HFFc6 (cell line): ENCODE measurements around the gene MCOLN1. TPM values are rescaled to one million over a fixed set of nuclear protein-coding genes. Genes with fewer than 3 reads are reported as not detected.

ENCODE experiments used
- DNase-seq: peaks from one replicate; pipeline ENCODE4 v3.0.0-alpha.2; 2018
- H3K27ac Mint-ChIP-seq: 2 replicates; pipeline ENCODE4 v1.8.0; 2020; ENCODE audit warnings: mild to moderate bottlenecking, mixed read lengths
- H3K27me3 Mint-ChIP-seq: 2 replicates; pipeline ENCODE4 v1.8.0; 2021; ENCODE audit warnings: mild to moderate bottlenecking, moderate library complexity, mixed read lengths; ENCODE audit not compliant: insufficient read depth
- H3K36me3 Mint-ChIP-seq: 2 replicates; pipeline ENCODE4 v1.8.0; 2021; ENCODE audit warnings: low read depth, mixed read lengths
- H3K4me1 Mint-ChIP-seq: 2 replicates; pipeline ENCODE4 v1.8.0; 2020; ENCODE audit warnings: low read depth, mixed read lengths
- H3K4me3 Mint-ChIP-seq: 2 replicates; pipeline ENCODE4 v1.8.0; 2020; ENCODE audit warnings: mild to moderate bottlenecking, moderate library complexity, mixed read lengths
- H3K9me3 Mint-ChIP-seq: 2 replicates; pipeline ENCODE4 v1.8.0; 2020; ENCODE audit warnings: mild to moderate bottlenecking, mixed read lengths
- total RNA-seq, 6 experiments: library from RNA; stranded (reverse); fragmentation: NEBNext Ultra II Directional; extraction: Animal tissue kit (Norgen Biotek cat#: 25700); gene quantifications; 2 replicates in 1 of 6; 3 replicates in 5 of 6; pipeline ENCODE4 v1.2.3, GENCODE V29; 2021
- TF ChIP-seq, protein P1 (sequence below): fragments of 200-600 bp; sonication (generic); IDR thresholded peaks from 2 replicates; pipeline ENCODE4 v1.5.0; 2021; ENCODE audit warnings: antibody characterized with exemption, mild to moderate bottlenecking

MCOLN1 gene
- total RNA-seq, 6 experiments from 2014 or later = 18.2 to 28.7 (median 21.3) TPM

DNA sequence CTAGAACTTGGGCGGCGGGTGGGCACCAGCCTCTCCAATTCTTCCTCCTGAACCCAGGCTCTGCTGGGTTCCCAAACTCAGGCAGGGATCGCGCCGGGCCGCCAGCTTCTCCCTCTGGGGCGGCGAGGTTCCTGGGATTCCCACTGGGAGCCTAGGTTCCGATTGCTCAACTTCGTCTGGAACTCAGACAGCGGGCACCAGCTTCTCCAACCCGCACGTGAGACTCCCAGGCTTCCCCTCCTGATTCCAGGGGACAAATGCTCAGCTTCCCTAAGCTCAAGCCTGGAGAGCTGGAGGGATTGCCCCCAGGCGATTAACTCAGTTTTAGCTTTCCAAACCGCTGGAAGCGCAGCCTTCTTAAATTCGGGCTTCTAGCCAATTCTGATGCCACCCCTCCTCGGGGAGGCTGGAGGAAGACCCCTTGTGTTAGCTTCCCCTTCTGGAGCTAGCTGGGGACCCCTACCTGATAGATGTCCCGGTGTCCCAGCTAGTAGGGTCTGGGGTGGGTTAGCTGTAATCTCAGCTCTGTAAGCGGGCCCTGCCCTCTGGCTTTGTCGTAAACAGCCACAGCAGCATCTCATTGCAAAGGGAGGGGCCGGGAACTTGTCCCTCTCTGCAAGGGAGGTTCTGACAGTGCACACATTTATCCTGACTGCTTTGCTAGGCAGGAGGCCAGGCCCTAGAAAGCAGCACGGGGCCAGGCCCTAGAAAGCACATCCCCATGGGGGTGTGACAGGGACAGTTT is 671 bp downstream of the MCOLN1 start:
- no peak overlapping the region for H3K27ac Mint-ChIP-seq
- DNase-seq = no peak
- TF ChIP-seq, protein P1, sequence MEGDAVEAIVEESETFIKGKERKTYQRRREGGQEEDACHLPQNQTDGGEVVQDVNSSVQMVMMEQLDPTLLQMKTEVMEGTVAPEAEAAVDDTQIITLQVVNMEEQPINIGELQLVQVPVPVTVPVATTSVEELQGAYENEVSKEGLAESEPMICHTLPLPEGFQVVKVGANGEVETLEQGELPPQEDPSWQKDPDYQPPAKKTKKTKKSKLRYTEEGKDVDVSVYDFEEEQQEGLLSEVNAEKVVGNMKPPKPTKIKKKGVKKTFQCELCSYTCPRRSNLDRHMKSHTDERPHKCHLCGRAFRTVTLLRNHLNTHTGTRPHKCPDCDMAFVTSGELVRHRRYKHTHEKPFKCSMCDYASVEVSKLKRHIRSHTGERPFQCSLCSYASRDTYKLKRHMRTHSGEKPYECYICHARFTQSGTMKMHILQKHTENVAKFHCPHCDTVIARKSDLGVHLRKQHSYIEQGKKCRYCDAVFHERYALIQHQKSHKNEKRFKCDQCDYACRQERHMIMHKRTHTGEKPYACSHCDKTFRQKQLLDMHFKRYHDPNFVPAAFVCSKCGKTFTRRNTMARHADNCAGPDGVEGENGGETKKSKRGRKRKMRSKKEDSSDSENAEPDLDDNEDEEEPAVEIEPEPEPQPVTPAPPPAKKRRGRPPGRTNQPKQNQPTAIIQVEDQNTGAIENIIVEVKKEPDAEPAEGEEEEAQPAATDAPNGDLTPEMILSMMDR = no peak
- peak overlapping the region; percentile 83 for H3K4me3 Mint-ChIP-seq
- H3K4me1 Mint-ChIP-seq = peaks cover 13% of the 10 kb centered on the region
- H3K9me3 Mint-ChIP-seq = no peaks in the 10 kb centered on the region
- 0 out of 2 replicates have a peak, but pooled peaks cover 2% of the 10 kb centered on the region for H3K27me3 Mint-ChIP-seq
- peaks cover 5% of the 10 kb centered on the region; the same call in 1 of the 2 replicates for H3K36me3 Mint-ChIP-seq

DNA sequence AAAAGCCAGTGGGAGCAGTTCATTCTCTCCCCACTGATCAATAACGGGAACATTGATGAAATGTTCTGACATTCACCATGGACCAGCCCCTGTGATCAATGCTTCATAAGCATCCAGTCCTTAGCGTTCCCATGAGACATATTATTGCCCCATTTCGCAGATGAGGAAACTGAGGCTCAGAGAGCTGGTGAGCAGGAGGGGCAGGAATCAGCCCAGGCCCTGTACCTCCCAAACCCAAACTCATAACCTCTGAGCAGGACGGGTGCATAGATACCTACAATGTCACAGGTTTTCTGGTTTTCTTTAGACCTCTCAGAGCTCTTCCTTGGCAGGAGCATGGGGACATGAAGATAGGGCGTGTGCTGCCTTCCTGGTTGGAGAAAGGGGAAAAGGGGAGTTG is 2.1 kb downstream of the MCOLN1 start:
- peaks cover 4% of the 10 kb centered on the region; the same call in 1 of the 2 replicates for H3K27me3 Mint-ChIP-seq
- H3K9me3 Mint-ChIP-seq = no peaks in the 10 kb centered on the region
- TF ChIP-seq, protein P1 = no peak
- no peak for DNase-seq
- H3K36me3 Mint-ChIP-seq = no peaks in the 10 kb centered on the region
- no peak overlapping the region for H3K4me3 Mint-ChIP-seq
- peaks cover 13% of the 10 kb centered on the region for H3K4me1 Mint-ChIP-seq
- no peak overlapping the region for H3K27ac Mint-ChIP-seq

DNA sequence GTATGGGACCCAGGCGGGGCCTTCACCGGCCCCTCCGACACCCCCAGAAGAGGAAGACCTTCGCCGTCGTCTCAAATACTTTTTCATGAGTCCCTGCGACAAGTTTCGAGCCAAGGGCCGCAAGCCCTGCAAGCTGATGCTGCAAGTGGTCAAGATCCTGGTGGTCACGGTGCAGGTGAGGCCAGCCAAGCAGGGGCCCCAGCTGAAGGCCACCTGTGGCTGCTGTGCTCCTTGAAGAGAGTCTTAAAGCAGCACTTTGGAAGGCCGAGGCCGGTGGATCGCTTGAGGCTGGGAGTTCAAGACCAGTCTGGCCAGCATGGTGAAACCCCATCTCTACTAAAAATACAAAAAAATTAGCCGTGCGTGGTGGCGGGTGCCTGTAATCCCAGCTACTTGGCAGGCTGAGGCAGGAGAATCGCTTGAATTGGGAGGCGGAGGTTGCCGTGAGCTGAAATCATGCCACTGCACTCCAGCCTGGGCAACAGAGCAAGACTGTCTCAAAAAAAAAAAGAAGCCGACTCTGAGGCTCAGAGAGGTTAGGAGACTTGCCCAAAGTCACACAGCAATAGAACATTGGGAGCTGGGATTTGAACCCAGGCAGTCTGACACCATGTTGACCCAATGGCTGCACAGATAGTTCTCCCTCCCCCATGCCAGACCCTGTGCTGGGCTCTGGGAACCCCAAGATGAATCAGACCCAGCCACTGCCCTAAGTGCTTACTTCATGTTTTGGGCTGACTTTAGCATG is 2.7 kb downstream of the MCOLN1 start:
- Mint-ChIP-seq H3K36me3 (no peaks in the 10 kb centered on the region), H3K27ac (no peak overlapping the region), H3K4me1 (peaks cover 13% of the 10 kb centered on the region), H3K9me3 (no peaks in the 10 kb centered on the region), H3K4me3 (no peak overlapping the region), H3K27me3 (peaks cover 4% of the 10 kb centered on the region; the same call in 1 of the 2 replicates)
- DNase-seq = no peak
- TF ChIP-seq, protein P1 = no peak

DNA sequence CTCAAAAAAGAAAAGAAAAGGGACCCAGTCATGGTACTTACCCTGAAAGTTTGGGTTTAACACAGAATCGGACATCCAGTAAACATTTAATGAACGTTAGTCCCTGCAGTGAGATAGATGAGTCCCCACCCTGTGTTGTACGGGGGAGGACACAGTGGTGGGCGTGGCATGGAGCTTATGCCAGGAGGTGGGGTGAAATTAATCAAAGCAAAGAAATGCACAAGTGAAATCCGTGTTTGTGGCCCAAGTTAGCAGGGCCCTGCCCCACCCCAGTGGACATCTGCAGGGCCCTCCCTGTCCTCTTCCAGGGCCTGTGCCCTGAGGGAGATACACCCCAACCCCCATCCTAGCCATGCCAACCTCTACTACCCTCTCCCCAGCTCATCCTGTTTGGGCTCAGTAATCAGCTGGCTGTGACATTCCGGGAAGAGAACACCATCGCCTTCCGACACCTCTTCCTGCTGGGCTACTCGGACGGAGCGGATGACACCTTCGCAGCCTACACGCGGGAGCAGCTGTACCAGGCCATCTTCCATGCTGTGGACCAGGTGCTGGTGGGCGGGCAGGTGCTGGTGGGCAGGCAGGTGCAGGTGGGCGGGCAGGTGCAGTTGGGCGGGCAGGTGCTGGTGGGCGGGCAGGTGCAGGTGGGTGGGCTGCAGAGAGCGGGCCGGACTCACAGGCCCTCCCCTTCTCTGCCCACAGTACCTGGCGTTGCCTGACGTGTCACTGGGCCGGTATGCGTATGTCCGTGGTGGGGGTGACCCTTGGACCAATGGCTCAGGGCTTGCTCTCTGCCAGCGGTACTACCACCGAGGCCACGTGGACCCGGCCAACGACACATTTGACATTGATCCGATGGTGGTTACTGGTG is 3.9 kb downstream of the MCOLN1 start:
- TF ChIP-seq, protein P1 = no peak
- Mint-ChIP-seq H3K4me3 (no peak overlapping the region), H3K27ac (no peak overlapping the region), H3K9me3 (no peaks in the 10 kb centered on the region), H3K27me3 (peaks cover 4% of the 10 kb centered on the region; the same call in 1 of the 2 replicates), H3K36me3 (no peaks in the 10 kb centered on the region), H3K4me1 (peaks cover 13% of the 10 kb centered on the region)
- DNase-seq = no peak

DNA sequence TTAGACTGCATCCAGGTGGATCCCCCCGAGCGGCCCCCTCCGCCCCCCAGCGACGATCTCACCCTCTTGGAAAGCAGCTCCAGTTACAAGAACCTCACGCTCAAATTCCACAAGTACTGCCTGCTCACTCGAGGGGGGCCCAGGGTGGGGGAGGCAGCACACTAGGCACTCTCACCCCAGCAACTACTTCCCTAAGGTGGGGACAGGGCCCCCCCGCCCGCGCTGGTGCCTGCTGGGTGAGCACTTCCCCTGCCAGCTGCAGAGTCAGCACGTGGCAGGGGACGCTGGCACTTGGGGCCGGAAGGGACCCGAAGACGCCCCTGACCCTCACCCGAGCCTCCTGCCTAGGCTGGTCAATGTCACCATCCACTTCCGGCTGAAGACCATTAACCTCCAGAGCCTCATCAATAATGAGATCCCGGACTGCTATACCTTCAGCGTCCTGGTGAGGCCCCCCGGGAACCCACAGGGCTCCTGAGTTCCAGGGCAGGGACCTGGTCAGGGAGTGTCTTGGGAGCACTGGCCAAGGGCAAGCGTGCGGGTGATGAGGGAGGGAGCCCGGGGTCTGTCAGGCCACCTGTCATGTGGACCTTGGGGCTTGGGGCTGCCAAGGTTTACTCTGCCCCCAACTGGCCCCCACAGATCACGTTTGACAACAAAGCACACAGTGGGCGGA is 5.2 kb downstream of the MCOLN1 start:
- no peaks in the 10 kb centered on the region for H3K9me3 Mint-ChIP-seq
- H3K4me3 Mint-ChIP-seq = no peak overlapping the region
- DNase-seq = no peak
- H3K27ac Mint-ChIP-seq = no peak overlapping the region
- peaks cover 4% of the 10 kb centered on the region; the same call in 1 of the 2 replicates for H3K36me3 Mint-ChIP-seq
- peaks cover 10% of the 10 kb centered on the region for H3K4me1 Mint-ChIP-seq
- TF ChIP-seq, protein P1 = no peak
- peaks cover 2% of the 10 kb centered on the region; the same call in 1 of the 2 replicates for H3K27me3 Mint-ChIP-seq
